ENCODE data around the gene DLX4. TPM values are rescaled to one million over a fixed set of nuclear protein-coding genes. Genes with fewer than 3 reads are reported as not detected.

Gene DLX4
- total RNA-seq, 1 experiment from 2014 or later: 2.5 TPM

DNA sequence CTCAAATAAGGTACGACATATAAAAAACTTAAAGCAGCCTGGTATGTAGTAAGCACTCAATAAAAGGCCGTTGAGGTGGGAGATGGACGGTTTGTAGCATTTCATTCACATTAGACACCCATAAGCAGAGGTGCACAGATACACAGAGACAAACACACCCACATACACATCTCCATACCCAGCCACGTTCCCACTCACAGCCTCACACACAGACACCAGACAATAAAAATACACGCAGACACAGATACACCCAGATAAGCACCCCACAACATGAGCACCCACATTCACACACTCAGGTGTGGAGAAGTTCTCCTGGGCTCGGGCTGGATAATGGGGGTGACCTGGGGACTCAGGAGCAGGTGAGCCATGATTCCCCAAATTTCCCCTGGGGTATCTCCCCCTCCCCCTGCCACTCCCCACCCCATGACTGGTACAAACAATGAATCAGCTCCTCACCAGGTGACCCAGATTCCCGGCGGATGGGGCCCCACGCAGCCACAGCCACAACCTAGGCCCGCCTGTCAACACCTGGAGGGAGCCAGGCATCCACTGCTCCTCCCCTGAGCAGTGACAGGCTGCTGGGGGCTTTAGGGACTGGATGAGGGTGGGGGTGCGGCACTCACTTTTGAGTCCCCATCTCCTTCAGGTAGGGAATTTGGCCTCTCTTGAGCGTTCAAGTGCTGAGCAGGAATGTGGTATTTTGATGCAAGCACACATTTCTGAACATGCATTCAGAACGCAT, 23.4 kb downstream of the DLX4 start:
- Mint-ChIP-seq H3K27me3 (ENCODE audit: low read depth) (peaks cover 97% of the 10 kb centered on the region), H3K9me3 (peaks cover 6 to 10% of the 10 kb centered on the region in 2 experiments; a peak in 4 of 5 replicates), H3K4me3 (peak overlapping the region; percentile 55 to 72; a peak in 4 of 5 replicates), H3K36me3 (ENCODE audit: insufficient read depth in 1 of 3, low read depth in 3 of 3) (peaks cover 0 to 3% (median 2%) of the 10 kb centered on the region in 3 experiments; a peak in 3 of 7 replicates), H3K4me1 (peaks cover 26 to 50% of the 10 kb centered on the region in 2 experiments), H3K27ac (no peak overlapping the region)
- Histone ChIP-seq H4K8ac (replicated peaks; ENCODE audit: insufficient read length, low read depth, low read length) (no peak overlapping the region), H3K79me1 (ENCODE audit: insufficient read depth, low read depth, low read length, poor library complexity, severe bottlenecking) (no peaks in the 10 kb centered on the region), H3K23ac (ENCODE audit: insufficient read length, low read depth, low read length) (no peak overlapping the region), H3K23me2 (ENCODE audit: insufficient read length, low read depth, low read length, poor library complexity, severe bottlenecking) (peaks cover 11% of the 10 kb centered on the region), H2AK5ac (ENCODE audit: insufficient read length, low read length) (no peak overlapping the region), H3K56ac (ENCODE audit: insufficient read length, low read depth, low read length) (no peak overlapping the region), H4K5ac (ENCODE audit: insufficient read length, low read depth, low read length) (no peak overlapping the region), H2BK120ac (ENCODE audit: low read depth, low read length, poor library complexity, severe bottlenecking) (no peak overlapping the region), H3K27me3 (ENCODE audit: insufficient read depth, low read length) (peaks cover 60% of the 10 kb centered on the region), H2BK15ac (ENCODE audit: low read depth, low read length) (no peak overlapping the region), H3K27ac (ENCODE audit: insufficient read length, low read depth, low read length) (no peak overlapping the region), H3K18ac (ENCODE audit: insufficient read length, low read depth, low read length) (no peak overlapping the region), H3K4me1 (ENCODE audit: insufficient read depth, low read length) (no peaks in the 10 kb centered on the region; the same call in 1 of the 2 replicates), H3K9me3 (ENCODE audit: control insufficient read depth, low read depth, low read length) (no peaks in the 10 kb centered on the region), H2AFZ (ENCODE audit: low read length) (no peak overlapping the region), H3T11ph (ENCODE audit: low read length) (no peak overlapping the region), H3K4me2 (ENCODE audit: insufficient read depth, insufficient read length, low read length) (peak overlapping the region; percentile 60), H2BK5ac (ENCODE audit: insufficient read length, low read length) (no peak overlapping the region), H2BK12ac (ENCODE audit: insufficient read length, low read depth, low read length) (no peak overlapping the region), H3K14ac (ENCODE audit: insufficient read depth, low read length) (no peak overlapping the region), H3K9ac (ENCODE audit: extremely low read depth, insufficient read length, low read length) (no peak overlapping the region), H2BK20ac (ENCODE audit: low read depth, low read length, poor library complexity, severe bottlenecking) (no peak overlapping the region), H4K91ac (ENCODE audit: insufficient read length, low read depth, low read length) (no peak overlapping the region), H3K79me2 (ENCODE audit: insufficient read depth, low read length) (no peaks in the 10 kb centered on the region), H3K4ac (ENCODE audit: low read depth, low read length) (no peak overlapping the region), H4K20me1 (ENCODE audit: control insufficient read depth, insufficient read depth, insufficient read length) (peaks cover 5% of the 10 kb centered on the region)
- DNase-seq: peak; percentile 28
- WGBS (ENCODE audit: extremely low coverage, insufficient read length, low lambda C conversion rate): no CpG with 5 or more reads among the region's 13 CpGs
- TF ChIP-seq, protein P1, sequence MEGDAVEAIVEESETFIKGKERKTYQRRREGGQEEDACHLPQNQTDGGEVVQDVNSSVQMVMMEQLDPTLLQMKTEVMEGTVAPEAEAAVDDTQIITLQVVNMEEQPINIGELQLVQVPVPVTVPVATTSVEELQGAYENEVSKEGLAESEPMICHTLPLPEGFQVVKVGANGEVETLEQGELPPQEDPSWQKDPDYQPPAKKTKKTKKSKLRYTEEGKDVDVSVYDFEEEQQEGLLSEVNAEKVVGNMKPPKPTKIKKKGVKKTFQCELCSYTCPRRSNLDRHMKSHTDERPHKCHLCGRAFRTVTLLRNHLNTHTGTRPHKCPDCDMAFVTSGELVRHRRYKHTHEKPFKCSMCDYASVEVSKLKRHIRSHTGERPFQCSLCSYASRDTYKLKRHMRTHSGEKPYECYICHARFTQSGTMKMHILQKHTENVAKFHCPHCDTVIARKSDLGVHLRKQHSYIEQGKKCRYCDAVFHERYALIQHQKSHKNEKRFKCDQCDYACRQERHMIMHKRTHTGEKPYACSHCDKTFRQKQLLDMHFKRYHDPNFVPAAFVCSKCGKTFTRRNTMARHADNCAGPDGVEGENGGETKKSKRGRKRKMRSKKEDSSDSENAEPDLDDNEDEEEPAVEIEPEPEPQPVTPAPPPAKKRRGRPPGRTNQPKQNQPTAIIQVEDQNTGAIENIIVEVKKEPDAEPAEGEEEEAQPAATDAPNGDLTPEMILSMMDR (conservative IDR thresholded peaks at IDR 0.05): no peak

Data from H9 (cell line).